SU-DHL-6 (cell line): ENCODE measurements around the gene MYO1G.

Experiments used
- CTCF ChIP-seq: fragments of 200-600 bp; sonication (generic); IDR thresholded peaks from one replicate; pipeline ENCODE4 v1.5.1; 2017; ENCODE audit warnings: antibody characterized with exemption, mild to moderate bottlenecking, low read length, moderate library complexity; ENCODE audit not compliant: insufficient read depth, poor library complexity, severe bottlenecking
- EZH2phosphoT487 ChIP-seq: fragments of 200-600 bp; sonication (generic), shearing (Covaris generic); conservative IDR thresholded peaks from 2 replicates; pipeline ENCODE4 v1.6.1; 2018; ENCODE audit warnings: mild to moderate bottlenecking, antibody characterized with exemption, low read length, moderate library complexity, mixed read lengths

- TF ChIP-seq CTCF (no peak), EZH2phosphoT487 (no peak)
These were observed 47.2 kb upstream of the MYO1G start for GRCh38 chr7:45026013-45026412.
